Fibroblast of villous mesenchyme (primary cell): ENCODE data around the gene CHAMP1. TPM values are rescaled to one million over a fixed set of nuclear protein-coding genes. Genes with fewer than 3 reads are reported as not detected.

Source experiments
- DNase-seq: peaks from one replicate; pipeline ENCODE4 v3.0.0-alpha.2; 2010; ENCODE audit warnings: low read depth
- H3K4me3 ChIP-seq: 2 replicates; pipeline ENCODE4 v1.5.1; 2011; ENCODE audit warnings: low read depth, mild to moderate bottlenecking, low read length
- small RNA-seq: library from RNA; depleted of rRNA; stranded (forward); fragments of <200 nt; gene quantifications from one replicate; pipeline ENCODE3, GENCODE V24; 2012
- total RNA-seq: library from RNA; depleted of rRNA; stranded (reverse); fragments of >200 nt; gene quantifications from 2 replicates; pipeline ENCODE4 v1.2.3, GENCODE V29; 2012
- TF ChIP-seq, protein P1 (sequence below): IDR thresholded peaks from 2 replicates; pipeline ENCODE4 v1.5.1; 2012; ENCODE audit warnings: low read depth, mild to moderate bottlenecking, low read length; ENCODE audit not compliant: insufficient read depth

Gene CHAMP1
- total RNA-seq, 1 donor = 16.8 TPM

DNA sequence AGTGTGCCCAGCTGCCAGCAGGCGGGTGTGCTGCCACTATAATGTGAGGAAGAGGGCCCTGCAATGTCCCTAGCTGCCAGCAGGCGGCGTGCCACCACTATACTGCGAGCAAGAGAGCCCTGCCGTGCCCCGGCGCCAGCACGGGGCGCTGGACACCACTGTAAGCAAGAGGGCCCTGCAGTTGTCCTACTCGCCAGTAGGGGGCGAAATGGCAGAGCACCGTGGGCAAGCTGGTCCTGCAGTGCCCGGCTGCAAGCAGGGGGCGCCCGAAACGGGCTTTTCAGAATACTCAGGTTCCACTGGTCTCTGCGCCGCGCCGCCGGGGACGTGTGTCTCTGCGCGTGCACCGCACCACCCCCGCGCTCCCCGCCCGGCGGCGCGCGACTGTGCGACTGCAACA is 38.5 kb downstream of the CHAMP1 start:
- peak overlapping the region; percentile 54 for H3K4me3 ChIP-seq
- peak; percentile 93 for DNase-seq
- TF ChIP-seq, protein P1, sequence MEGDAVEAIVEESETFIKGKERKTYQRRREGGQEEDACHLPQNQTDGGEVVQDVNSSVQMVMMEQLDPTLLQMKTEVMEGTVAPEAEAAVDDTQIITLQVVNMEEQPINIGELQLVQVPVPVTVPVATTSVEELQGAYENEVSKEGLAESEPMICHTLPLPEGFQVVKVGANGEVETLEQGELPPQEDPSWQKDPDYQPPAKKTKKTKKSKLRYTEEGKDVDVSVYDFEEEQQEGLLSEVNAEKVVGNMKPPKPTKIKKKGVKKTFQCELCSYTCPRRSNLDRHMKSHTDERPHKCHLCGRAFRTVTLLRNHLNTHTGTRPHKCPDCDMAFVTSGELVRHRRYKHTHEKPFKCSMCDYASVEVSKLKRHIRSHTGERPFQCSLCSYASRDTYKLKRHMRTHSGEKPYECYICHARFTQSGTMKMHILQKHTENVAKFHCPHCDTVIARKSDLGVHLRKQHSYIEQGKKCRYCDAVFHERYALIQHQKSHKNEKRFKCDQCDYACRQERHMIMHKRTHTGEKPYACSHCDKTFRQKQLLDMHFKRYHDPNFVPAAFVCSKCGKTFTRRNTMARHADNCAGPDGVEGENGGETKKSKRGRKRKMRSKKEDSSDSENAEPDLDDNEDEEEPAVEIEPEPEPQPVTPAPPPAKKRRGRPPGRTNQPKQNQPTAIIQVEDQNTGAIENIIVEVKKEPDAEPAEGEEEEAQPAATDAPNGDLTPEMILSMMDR = peak; percentile 76

GRCh38 chr13:114353382-114353781 is 39.1 kb downstream of the CHAMP1 start:
- DNase-seq = peak; percentile 74
- peak overlapping the region; percentile 46 for H3K4me3 ChIP-seq

Small RNA genes lying within 50 kb of the gene (small RNA-seq; reads per million reads assigned to genes)
- not detected for gene MIR4502

Other genes starting within 250 kb of the CHAMP1 start
- 34.1 and 41.6 TPM in 2 replicates for gene RASA3, start 181.9 kb upstream of the CHAMP1 start, total RNA-seq
- not detected in 2 replicates for gene CFAP97D2, start 135.2 kb upstream of the CHAMP1 start, total RNA-seq
- 58.0 and 62.6 TPM in 2 replicates for gene CDC16, start 79.6 kb upstream of the CHAMP1 start, total RNA-seq
- gene UPF3A, start 32.9 kb upstream of the CHAMP1 start, total RNA-seq = 20.7 and 27.1 TPM in 2 replicates